HCT116 (cell line): ENCODE data around the gene CPLX4. TPM values are rescaled to one million over a fixed set of nuclear protein-coding genes. Genes with fewer than 3 reads are reported as not detected.
"Not testable (repeated sequence)": the region's sequence is repeated elsewhere in the genome, so short reads cannot be mapped to it uniquely, and the experiment has no call there.

ENCODE experiments used
- ATAC-seq: fragments of 200-7000 bp; cut with Tn5 transposase; 2 replicates; pipeline ENCODE4 v1.9.1; 2020; ENCODE audit warnings: mild to moderate bottlenecking, moderate library complexity
- BruUV-seq: library from RNA; stranded (reverse); fragments of 400-500 nt; replicated peaks from 2 replicates; lab custom pipeline; 2021; lab: Mats Ljungman, UMichigan
- CTCF ChIA-PET: fragments of 300-600 bp; sonication (Branson Sonifier 250); formaldehyde crosslinking; loops from one replicate; lab custom pipeline; 2021; ENCODE audit warnings: antibody characterized with exemption; lab: Charles Lee
- POLR2A ChIA-PET: fragments of 300-600, 350-600 bp; sonication (Branson Sonifier 250); formaldehyde crosslinking; loops from one replicate; lab custom pipeline; 2021; ENCODE audit warnings: antibody characterized with exemption; lab: Charles Lee
- RAD21 ChIA-PET, 2 experiments: fragments of 300-600 bp; sonication (Branson Sonifier 250); formaldehyde crosslinking; loops; one replicate each; lab custom pipeline; 2023; ENCODE audit warnings: low total read pairs in 2 of 2; ENCODE audit not compliant: uncharacterized antibody in 2 of 2, unreplicated experiment in 2 of 2, low non-redundant PET in 1 of 2; lab: Charles Lee
- DNase-seq: peaks from one replicate; pipeline ENCODE4 v3.0.0-alpha.2; 2010; ENCODE audit warnings: low read depth, low spot score
- H2AFZ ChIP-seq: fragments of 200-600 bp; shearing (Covaris generic), sonication (generic); 2 replicates; pipeline ENCODE4 v1.6.1; 2017; ENCODE audit warnings: low read depth, mixed run types, mixed read lengths, antibody characterized with exemption, low read length; ENCODE audit not compliant: poor library complexity, severe bottlenecking
- H3K27ac ChIP-seq: 2 replicates; pipeline ENCODE4 v1.5.1; 2012; ENCODE audit warnings: low read depth, low read length
- H3K27me3 ChIP-seq: fragments of 200-600 bp; sonication (generic); 2 replicates; pipeline ENCODE4 v1.6.1; 2016; ENCODE audit warnings: mixed run types, low read length, mixed read lengths; ENCODE audit not compliant: insufficient read depth
- H3K36me3 ChIP-seq, 2 experiments: fragments of 200-500 bp in 1 of 2; fragments of 200-600 bp in 1 of 2; sonication (Bioruptor generic) in 1 of 2; sonication (generic) in 1 of 2; 2 replicates each; pipeline versions ENCODE4 v1.5.1 to v1.6.1; 2014 to 2016; ENCODE audit warnings: low read length in 2 of 2, inconsistent platforms in 1 of 2, mixed read lengths in 1 of 2, mixed run types in 1 of 2; ENCODE audit not compliant: insufficient read depth in 2 of 2, control insufficient read depth in 1 of 2
- H3K4me1 ChIP-seq, 2 experiments: fragments of 200-600 bp in 1 of 2; sonication (generic) in 1 of 2; 2 replicates each; pipeline versions ENCODE4 v1.5.1 to v1.6.1; 2012 to 2017; ENCODE audit warnings: low read length in 2 of 2, inconsistent platforms in 1 of 2, mild to moderate bottlenecking in 1 of 2, mixed read lengths in 1 of 2, mixed run types in 1 of 2, moderate library complexity in 1 of 2; ENCODE audit not compliant: insufficient read depth in 2 of 2, control insufficient read depth in 1 of 2
- H3K4me2 ChIP-seq: fragments of 200-600 bp; sonication (generic); 2 replicates; pipeline ENCODE4 v1.6.1; 2017; ENCODE audit warnings: mixed run types, low read length, mixed read lengths
- H3K4me3 ChIP-seq, 2 experiments: fragments of 200-600 bp in 1 of 2; sonication (generic) in 1 of 2; replicated peaks in 1 of 2; 2 replicates each; pipeline ENCODE4 v1.5.1; 2011 to 2016; ENCODE audit warnings: low read length in 2 of 2, control low read depth in 1 of 2, low read depth in 1 of 2, mild to moderate bottlenecking in 1 of 2, mixed read lengths in 1 of 2, mixed run types in 1 of 2
- H3K79me2 ChIP-seq: fragments of 200-600 bp; sonication (generic); 2 replicates; pipeline ENCODE4 v1.6.1; 2017; ENCODE audit warnings: mild to moderate bottlenecking, mixed run types, low read length, moderate library complexity, mixed read lengths; ENCODE audit not compliant: insufficient read depth
- H3K9ac ChIP-seq: fragments of 200-600 bp; sonication (generic); 2 replicates; pipeline ENCODE4 v1.6.1; 2016; ENCODE audit warnings: low read length, mixed read lengths
- H3K9me2 ChIP-seq: fragments of 200-600 bp; sonication (generic), shearing (Covaris generic); 2 replicates; pipeline ENCODE4 v1.6.1; 2017; ENCODE audit warnings: mixed run types, mild to moderate bottlenecking, moderate library complexity; ENCODE audit not compliant: insufficient read depth
- H3K9me3 ChIP-seq, 2 experiments: fragments of 200-500 bp in 1 of 2; fragments of 200-600 bp in 1 of 2; sonication (Bioruptor generic) in 1 of 2; sonication (generic) in 1 of 2; 2 replicates each; pipeline ENCODE4 v1.6.1; 2014 to 2017; ENCODE audit warnings: low read length in 2 of 2, mixed read lengths in 2 of 2, inconsistent platforms in 1 of 2, low read depth in 1 of 2, mild to moderate bottlenecking in 1 of 2, mixed run types in 1 of 2, moderate library complexity in 1 of 2; ENCODE audit not compliant: control insufficient read depth in 1 of 2, insufficient read depth in 1 of 2
- H4K20me1 ChIP-seq: fragments of 200-600 bp; sonication (generic), shearing (Covaris generic); 2 replicates; pipeline ENCODE4 v1.6.1; 2017; ENCODE audit warnings: mixed run types, mild to moderate bottlenecking, moderate library complexity; ENCODE audit not compliant: insufficient read depth
- intact Hi-C: fragments of 100-400 bp; cut with micrococcal nuclease; formaldehyde crosslinking; loops from 2 replicates; pipeline ENCODE4 v1.10.0; 2022
- total RNA-seq: library from RNA; stranded (reverse); gene quantifications from one replicate; pipeline ENCODE4 v1.2.1, GENCODE V29; 2021; ENCODE audit not compliant: unreplicated experiment

Gene CPLX4
- total RNA-seq, 1 experiment from 2014 or later, result not detected

GRCh38 chr18:59262243-59262642 is 56.2 kb downstream of the CPLX4 start:
- H3K27ac ChIP-seq, H3K9me2 ChIP-seq, POLR2A ChIA-PET, H3K36me3 ChIP-seq, ATAC-seq, H3K4me3 ChIP-seq, H3K9ac ChIP-seq, intact Hi-C loops, H2AFZ ChIP-seq, H3K4me1 ChIP-seq, H3K9me3 ChIP-seq, H3K79me2 ChIP-seq, H4K20me1 ChIP-seq, BruUV-seq, CTCF ChIA-PET, RAD21 ChIA-PET, H3K27me3 ChIP-seq, DNase-seq, H3K4me2 ChIP-seq: not testable (repeated sequence)

- BruUV-seq, intact Hi-C loops, H3K36me3 ChIP-seq, H3K4me2 ChIP-seq, H3K4me3 ChIP-seq, H3K9me2 ChIP-seq, RAD21 ChIA-PET, H3K9ac ChIP-seq, CTCF ChIA-PET, H3K79me2 ChIP-seq, H3K27ac ChIP-seq, H3K4me1 ChIP-seq, H3K27me3 ChIP-seq, H3K9me3 ChIP-seq, H4K20me1 ChIP-seq, H2AFZ ChIP-seq, DNase-seq, POLR2A ChIA-PET, ATAC-seq: not testable (repeated sequence)
Measured at GRCh38 chr18:59261842-59262241, 56.6 kb downstream of the CPLX4 start.

DNA sequence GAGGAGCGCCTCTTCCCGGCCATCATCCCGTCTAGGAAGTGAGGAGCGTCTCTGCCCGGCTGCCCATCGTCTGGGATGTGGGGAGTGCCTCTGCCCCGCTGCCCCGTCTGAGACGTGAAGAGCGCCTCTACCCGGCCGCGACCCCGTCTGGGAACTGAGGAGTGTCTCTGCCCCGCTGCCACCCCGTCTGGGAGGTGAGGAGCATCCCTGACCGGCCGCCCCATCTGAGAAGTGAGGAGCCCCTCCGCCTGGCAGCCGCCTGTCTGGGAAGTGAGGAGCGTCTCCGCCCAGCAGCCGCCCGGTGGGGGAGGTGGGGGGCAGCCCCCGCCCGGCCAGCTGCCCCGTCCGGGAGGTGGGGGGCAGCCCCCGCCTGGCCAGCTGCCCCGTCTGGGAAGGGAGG is 63.0 kb downstream of the CPLX4 start:
- BruUV-seq, POLR2A ChIA-PET, ATAC-seq, RAD21 ChIA-PET, H3K9ac ChIP-seq, H3K36me3 ChIP-seq, H3K27me3 ChIP-seq, H3K9me2 ChIP-seq, H3K4me1 ChIP-seq, H3K27ac ChIP-seq, DNase-seq, H4K20me1 ChIP-seq, H2AFZ ChIP-seq, H3K9me3 ChIP-seq, intact Hi-C loops, H3K4me2 ChIP-seq, H3K4me3 ChIP-seq, CTCF ChIA-PET, H3K79me2 ChIP-seq: not testable (repeated sequence)
